Measurements from ENCODE around the gene MAZ. TPM values are rescaled to one million over a fixed set of nuclear protein-coding genes. Genes with fewer than 3 reads are reported as not detected.

Gene MAZ
- total RNA-seq, 3 donors from 2014 or later (not counting 1 experiment from before 2014, with no cell fraction given), result 234 to 265 (median 252) TPM

DNA sequence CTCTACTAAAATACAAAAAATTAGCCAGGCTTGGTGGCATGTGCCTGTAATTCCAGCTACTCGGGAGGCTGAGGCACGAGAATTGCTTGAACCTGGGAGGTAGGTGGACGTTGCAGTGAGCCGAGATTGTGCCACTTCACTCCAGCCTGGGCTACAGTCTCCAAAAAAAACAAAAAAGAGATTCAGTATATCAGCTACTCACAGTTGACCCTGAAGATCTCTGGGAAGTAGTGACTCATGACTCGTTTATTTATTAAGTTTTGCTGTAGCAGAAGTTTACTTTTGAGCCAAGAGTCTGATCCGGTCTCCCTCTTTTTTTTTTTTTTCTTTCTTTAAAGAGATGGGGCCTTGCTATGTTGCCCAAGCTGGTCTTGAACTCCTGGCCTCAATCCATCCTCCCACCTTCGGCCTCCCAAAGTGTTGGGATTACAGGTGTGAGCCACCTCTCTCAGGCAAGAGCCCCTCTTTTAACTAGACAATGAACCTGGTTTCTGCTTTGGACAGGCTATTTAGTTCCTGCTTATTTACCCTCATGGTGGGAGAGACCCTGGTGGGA is 18.3 kb downstream of the MAZ start:
- H3K36me3 ChIP-seq (ENCODE audit: control insufficient read depth, insufficient read depth, low read length), result peaks cover 2% of the 10 kb centered on the region
- TF ChIP-seq CTCF (IDR thresholded peaks at IDR 0.05), result no peak

DNA sequence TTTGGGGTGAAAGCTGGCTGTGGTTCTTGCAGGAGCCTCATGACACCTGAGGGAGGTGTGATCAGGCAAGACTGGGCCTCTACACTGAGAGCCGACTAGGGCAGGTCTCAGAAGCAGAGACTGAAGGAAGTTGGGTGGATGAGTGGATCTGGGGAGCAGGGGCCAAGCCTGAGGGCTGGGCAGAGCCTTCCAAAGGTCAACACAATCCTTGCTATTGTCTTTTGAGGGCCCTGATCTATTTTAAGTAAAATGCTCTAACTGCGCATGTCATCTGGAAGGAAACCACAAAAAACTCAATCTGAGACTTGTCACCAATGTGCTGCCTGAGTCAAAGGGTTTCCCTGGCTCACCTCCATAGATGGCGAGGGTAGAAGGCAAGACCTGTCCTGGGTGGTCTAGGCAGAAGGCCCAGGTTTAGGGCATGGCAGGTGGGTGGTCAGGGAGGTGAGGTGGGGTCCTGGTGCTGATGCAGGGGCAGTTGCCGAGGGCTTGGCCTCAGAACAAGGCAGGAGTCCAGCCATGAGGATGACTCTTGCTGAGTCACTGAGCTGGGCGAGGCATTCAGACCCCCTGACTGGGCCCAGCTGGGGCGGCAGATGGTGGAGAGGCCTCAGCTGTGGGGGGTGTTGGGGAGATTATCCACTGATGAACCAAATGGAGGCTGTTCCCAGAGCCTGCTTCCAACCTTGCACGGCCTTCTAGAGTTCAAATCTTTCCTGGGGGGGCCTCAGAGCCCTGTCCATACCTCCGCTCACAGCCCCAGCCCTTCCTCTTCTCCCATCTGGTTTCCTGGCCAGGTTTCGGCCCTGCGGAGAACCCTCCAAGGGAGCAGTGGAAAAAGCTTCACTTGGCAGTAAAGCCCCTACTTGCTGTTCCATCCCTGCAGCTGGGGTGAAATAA is 19.1 kb downstream of the MAZ start:
- H3K27ac Mint-ChIP-seq, result peak overlapping the region; percentile 69 to 76
- peak overlapping the region; percentile 29 for H3K4me3 Mint-ChIP-seq
- no peaks in the 10 kb centered on the region for H3K27me3 Mint-ChIP-seq (ENCODE audit: low read depth in 2 of 2)
- intact Hi-C loops (cut with micrococcal nuclease), result no loop called here
- peaks cover 31 to 53% of the 10 kb centered on the region in 2 donors for H3K4me1 Mint-ChIP-seq
- DNase-seq, result peak in 1 of 2 donors; percentile 61
- H3K9me3 Mint-ChIP-seq, result no peaks in the 10 kb centered on the region
- H3K27ac ChIP-seq (ENCODE audit: low read length), result no peak overlapping the region
- ATAC-seq, result no peak
- 54% methylated on average over 10 of the region's 10 CpGs for WGBS (ENCODE audit: insufficient coverage)
- TF ChIP-seq CTCF (IDR thresholded peaks at IDR 0.05), result no peak
- H3K27me3 ChIP-seq (ENCODE audit: control insufficient read depth, insufficient read depth, low read length), result no peaks in the 10 kb centered on the region
- H3K36me3 Mint-ChIP-seq, result no peaks in the 10 kb centered on the region
- H3K4me3 ChIP-seq (ENCODE audit: low read length), result no peak overlapping the region
- H3K36me3 ChIP-seq (ENCODE audit: control insufficient read depth, insufficient read depth, low read length), result peaks cover 4% of the 10 kb centered on the region
- no peaks in the 10 kb centered on the region for H3K9me3 ChIP-seq (ENCODE audit: control insufficient read depth, insufficient read depth, low read length)
- H3K4me1 ChIP-seq (ENCODE audit: control insufficient read depth, insufficient read depth, low read length), result peaks cover 66% of the 10 kb centered on the region

More for the DNA sequence above, 18.3 kb downstream of the MAZ start:
- Mint-ChIP-seq H3K36me3 (no peaks in the 10 kb centered on the region), H3K4me1 (peaks cover 38 to 53% of the 10 kb centered on the region in 2 donors), H3K4me3 (no peak overlapping the region), H3K9me3 (no peaks in the 10 kb centered on the region), H3K27me3 (ENCODE audit: low read depth in 2 of 2) (no peaks in the 10 kb centered on the region), H3K27ac (peak overlapping the region; percentile 69 to 76)
- ATAC-seq, result no peak
- 83% methylated on average over 7 of the region's 7 CpGs for WGBS (ENCODE audit: insufficient coverage)
- intact Hi-C loops (cut with micrococcal nuclease), result no loop called here
- Histone ChIP-seq H3K9me3 (ENCODE audit: control insufficient read depth, insufficient read depth, low read length) (no peaks in the 10 kb centered on the region), H3K4me1 (ENCODE audit: control insufficient read depth, insufficient read depth, low read length) (peaks cover 73% of the 10 kb centered on the region), H3K27me3 (ENCODE audit: control insufficient read depth, insufficient read depth, low read length) (no peaks in the 10 kb centered on the region), H3K27ac (ENCODE audit: low read length) (no peak overlapping the region), H3K4me3 (ENCODE audit: low read length) (no peak overlapping the region)
- no peak for DNase-seq

- peaks cover 23 to 44% of the 10 kb centered on the region in 2 donors for H3K4me1 Mint-ChIP-seq
- H3K4me3 Mint-ChIP-seq, result no peak overlapping the region
- H3K4me1 ChIP-seq (ENCODE audit: control insufficient read depth, insufficient read depth, low read length), result peaks cover 57% of the 10 kb centered on the region
- no peaks in the 10 kb centered on the region for H3K9me3 Mint-ChIP-seq
- no peak overlapping the region for H3K4me3 ChIP-seq (ENCODE audit: low read length)
- no peak overlapping the region for H3K27ac Mint-ChIP-seq
- ATAC-seq, result no peak
- WGBS (ENCODE audit: insufficient coverage), result 96% methylated on average over 7 of the region's 8 CpGs
- no peaks in the 10 kb centered on the region for H3K27me3 ChIP-seq (ENCODE audit: control insufficient read depth, insufficient read depth, low read length)
- intact Hi-C loops (cut with micrococcal nuclease), result no loop called here
- H3K27me3 Mint-ChIP-seq (ENCODE audit: low read depth in 2 of 2), result no peaks in the 10 kb centered on the region
- TF ChIP-seq CTCF (IDR thresholded peaks at IDR 0.05), result no peak
- H3K36me3 ChIP-seq (ENCODE audit: control insufficient read depth, insufficient read depth, low read length), result peaks cover 9% of the 10 kb centered on the region
- H3K36me3 Mint-ChIP-seq, result no peaks in the 10 kb centered on the region
- H3K9me3 ChIP-seq (ENCODE audit: control insufficient read depth, insufficient read depth, low read length), result no peaks in the 10 kb centered on the region
- no peak overlapping the region for H3K27ac ChIP-seq (ENCODE audit: low read length)
- DNase-seq, result no peak
These were observed 20.0 kb downstream of the MAZ start for GRCh38 chr16:29826342-29826695.

All from natural killer cell (primary cell).